GM19035 (cell line): Measurements from ENCODE around the gene RRAS2.
"Not testable (repeated sequence)": the region's sequence is repeated elsewhere in the genome, so short reads cannot be mapped to it uniquely, and the experiment has no call there.

Experiments
- ATAC-seq: cut with Tn5 transposase; IDR thresholded peaks from one replicate; pipeline ENCODE4 v1.9.1; 2021; ENCODE audit not compliant: unreplicated experiment

The RRAS2 gene

GRCh38 chr11:14358729-14359439 lies at the start of gene RRAS2:
TSS of gene RRAS2 (minus strand) at chr11:14359183. CDS start at chr11:14358870, 313 bp downstream.
- peak; percentile 86 for ATAC-seq

DNA sequence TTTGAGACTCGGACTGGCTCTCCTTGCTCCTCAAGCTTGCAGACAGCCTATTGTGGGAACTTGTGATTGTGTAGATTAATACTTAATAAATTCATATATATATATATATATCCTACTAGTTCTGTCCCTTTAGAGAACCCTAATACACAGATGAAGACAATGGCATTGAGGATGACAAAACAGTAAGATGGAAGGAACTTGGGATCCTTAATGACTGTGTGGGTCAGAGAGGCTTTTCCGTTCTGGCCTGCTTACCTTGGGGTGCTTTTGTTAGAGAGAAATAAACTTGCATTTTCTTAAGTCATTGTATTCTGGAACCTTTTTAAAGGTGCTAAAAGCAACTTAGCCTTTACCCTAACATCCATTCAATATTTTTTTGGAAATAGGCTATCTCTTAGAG lies 49.6 kb upstream of the RRAS2 start:
- ATAC-seq: no peak

DNA sequence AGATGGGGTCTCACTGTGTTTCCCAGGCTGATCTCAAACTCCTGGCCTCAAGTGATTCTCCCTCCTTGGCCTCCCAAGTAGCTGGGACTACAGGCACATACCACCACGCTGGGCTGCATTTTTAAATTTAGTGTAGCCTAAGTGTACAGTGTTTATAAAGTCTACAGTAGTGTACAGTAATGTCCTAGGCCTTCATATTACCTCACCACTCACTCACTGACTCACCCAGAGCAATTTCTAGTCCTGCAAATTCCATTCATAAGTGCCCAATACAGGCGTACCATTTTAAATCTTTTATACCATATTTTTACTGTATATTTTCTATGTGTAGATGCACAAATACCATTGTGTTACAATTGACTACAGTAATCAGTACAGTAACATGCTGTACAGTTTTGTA lies 47.1 kb upstream of the RRAS2 start:
- ATAC-seq: not testable (repeated sequence)

GRCh38 chr11:14403528-14403927 lies 44.5 kb upstream of the RRAS2 start:
- not testable (repeated sequence) for ATAC-seq

- no peak for ATAC-seq
Observed at GRCh38 chr11:14399087-14399486, 40.1 kb upstream of the RRAS2 start.

DNA sequence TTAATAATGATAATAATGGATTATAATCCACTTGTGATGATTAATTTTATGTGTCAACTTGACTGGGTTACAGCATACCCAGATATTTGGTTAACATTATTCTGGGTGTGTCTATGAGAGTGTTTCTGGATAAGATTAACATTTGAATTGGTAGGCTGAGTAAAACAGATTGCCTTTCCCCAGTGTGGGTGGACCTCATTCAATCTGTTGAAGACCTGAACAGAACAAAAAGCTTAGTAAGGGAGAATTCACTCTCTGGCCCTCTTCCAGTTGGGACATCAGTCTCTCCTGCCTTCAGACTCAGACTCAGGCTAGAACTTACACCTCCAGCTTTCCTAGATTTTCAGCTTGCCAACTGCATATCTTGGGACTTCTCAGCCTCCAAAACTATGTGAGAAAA lies 37.3 kb upstream of the RRAS2 start:
- no peak for ATAC-seq

DNA sequence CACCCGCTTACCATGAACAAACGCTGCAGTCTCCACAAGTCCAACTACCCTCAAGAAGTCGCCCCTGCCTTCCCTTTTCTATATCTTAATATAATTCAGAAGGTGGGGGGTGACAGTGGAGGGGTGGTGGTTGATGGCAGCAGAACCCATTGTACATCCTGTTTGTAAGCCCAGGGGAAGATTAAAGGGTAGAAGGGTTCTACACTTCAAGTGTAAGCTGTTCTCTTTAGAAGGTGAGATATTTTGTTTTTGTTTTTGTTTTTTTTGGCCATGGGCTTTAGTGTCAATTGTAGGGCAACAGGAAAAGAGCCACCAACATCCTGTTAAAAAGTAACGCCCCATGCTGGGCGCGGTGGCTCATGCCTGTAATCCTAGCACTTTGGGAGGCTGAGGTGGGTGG lies 34.9 kb upstream of the RRAS2 start:
- no peak for ATAC-seq

DNA sequence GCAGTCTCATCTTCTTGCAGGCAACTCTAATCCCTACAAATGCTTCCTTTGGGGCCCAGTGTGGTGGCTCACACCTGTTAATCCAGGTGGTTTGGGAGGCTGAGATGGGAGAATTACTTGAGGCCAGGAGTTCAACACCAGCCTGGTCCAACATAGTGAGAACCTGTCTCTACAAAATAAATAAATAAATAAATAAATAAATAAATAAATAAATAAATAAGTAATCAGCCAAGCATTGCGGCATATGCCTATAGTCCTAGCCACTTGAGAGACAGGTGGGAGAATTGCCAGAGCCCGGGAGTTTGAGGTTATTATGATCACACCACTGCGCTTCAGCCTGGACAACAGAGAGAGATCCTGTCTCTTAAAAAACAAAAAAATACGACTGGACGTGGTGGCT lies 34.1 kb upstream of the RRAS2 start:
- ATAC-seq: no peak

GRCh38 chr11:14390669-14391068 lies 31.7 kb upstream of the RRAS2 start:
- ATAC-seq: no peak

DNA sequence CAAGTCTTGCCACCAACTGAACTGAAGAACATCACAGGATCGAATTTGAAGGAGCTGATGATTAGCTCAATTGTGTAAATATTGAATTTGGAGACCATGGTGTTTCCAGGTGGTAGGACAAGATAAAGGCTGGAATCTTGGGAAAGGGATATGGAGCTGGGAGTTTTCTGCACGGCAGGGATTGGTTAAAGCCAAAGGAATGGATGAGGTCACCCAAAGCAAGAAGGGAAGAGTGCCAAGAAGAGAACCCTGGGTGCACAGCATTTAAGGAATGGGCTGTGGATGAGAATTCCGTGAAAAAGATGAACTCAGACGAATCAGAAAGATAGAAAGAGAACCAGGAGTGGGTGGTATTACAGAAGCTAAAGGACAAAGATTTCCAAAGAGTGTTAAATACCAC lies 29.4 kb upstream of the RRAS2 start:
- ATAC-seq: no peak

DNA sequence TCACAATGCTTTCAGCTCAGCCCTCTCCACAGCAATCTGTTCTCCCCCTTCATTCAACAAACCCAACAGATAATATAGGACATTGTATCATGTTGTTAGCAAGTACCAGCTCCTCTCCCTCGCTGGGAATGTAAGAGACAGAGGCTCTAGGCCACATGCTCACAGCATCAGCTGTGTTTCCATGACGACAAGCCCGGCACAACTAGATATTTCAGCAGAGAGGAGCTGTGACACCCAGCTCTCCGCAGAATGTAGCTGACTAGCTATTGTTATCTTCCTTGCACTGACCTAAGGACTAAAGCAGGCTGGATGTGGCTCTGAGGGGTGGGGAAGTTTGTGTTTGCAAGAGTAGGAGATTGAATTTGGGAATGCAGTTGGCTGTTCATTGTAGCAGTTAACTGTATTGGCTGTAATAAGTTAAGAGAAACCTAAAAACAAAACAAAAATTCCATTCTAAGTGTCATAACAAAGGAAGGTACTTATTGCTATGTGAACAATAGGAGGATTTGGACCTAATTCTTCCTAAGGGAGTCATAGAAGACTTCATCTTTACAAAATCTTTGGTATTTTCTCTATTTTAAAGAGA lies 28.0 kb upstream of the RRAS2 start:
- ATAC-seq: no peak

DNA sequence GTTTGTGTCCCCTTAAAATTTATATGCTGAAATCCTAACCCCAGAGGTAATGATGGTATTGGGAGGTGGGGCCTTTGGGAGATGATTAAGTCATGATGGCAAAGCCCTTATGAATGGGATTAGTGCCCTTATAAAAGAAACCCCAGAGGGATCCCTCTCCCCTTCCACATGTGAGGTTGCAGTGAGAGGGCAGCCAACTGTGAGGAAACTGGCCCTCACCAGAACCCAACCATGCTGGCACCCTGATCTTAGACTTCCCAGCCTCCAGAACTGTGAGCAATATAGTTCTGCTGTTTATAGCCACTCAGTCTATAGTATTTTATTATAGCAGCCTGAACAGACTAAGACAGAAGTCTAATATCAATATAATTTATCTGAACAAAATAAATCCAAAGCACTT lies 27.1 kb upstream of the RRAS2 start:
- ATAC-seq: no peak

DNA sequence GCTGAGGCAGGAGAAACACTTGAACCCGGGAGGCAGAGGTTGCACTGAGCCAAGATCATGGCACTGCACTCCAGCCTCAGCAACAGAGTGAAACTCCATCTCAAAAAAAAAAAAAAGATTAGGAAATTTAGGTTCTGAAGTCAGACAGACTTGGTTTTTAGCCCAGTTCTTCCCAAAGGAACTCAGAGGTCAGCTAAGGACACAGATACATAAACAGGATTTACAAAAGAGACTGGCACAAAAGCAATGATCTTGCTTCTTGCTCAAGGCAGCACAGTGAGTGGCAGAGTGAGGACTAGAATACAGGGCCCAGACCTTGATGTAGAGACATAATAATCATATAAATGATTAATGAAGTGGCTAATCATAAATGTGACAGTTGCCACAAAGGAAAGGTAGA lies 25.4 kb upstream of the RRAS2 start:
- no peak for ATAC-seq

DNA sequence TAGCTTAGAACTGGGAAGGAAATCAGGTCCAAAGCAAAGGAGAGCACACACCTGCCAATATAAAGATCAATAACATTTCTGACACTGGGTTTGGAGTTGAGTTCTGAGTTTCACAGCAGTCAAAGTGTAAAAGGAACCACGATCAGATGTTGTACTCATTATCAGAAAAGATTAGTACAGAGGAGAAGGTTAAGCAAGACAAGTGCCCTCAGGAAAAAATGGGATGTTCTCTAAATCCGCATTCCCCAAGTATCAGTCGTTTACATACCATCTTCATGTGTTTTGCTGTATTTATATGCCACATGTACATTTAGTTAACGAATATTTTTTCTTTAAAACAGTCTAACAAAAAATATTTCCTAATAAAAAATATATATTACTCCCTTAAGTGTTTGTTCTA lies 23.0 kb upstream of the RRAS2 start:
- no peak for ATAC-seq

GRCh38 chr11:14380947-14381561 lies 22.1 kb upstream of the RRAS2 start:
- ATAC-seq: peak; percentile 72

GRCh38 chr11:14380125-14380936 lies 21.3 kb upstream of the RRAS2 start:
- ATAC-seq: no peak

DNA sequence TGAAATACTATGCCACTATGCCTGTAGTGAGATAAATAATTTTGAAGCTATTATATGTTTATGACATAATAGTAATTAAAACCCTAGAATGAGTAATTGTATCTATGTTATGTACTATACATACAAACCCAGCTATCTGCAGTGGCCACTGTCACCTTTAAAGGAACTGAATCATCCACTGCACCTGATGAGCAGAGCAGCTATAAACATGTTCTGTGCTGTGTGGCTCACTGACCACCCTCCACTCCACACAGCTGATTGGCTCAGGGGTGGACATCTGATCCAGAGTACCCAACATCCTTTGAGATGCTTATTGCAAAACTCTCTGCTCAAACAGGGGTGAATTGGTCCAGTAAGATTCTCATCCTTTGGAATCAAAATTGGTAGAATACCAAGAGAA lies 19.2 kb upstream of the RRAS2 start:
- ATAC-seq: no peak

DNA sequence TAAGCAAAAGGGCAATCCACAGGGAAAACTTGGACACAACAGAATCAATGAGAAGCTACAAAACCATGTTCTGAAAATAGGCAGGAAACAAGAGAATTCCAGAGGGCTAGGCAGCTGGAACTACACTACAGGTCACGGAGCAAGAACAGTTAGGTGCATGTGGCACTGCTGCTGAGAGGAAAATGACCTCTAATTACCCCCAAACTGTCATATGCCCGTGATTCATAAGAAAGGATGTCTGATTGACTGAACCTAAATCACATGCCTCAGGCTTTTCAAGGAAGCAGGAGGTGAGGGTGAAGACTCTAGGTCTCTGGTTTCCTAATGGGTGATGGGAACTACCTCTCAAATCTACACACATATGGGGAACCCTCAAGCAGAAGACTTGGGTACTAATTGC lies 17.9 kb upstream of the RRAS2 start:
- no peak for ATAC-seq

DNA sequence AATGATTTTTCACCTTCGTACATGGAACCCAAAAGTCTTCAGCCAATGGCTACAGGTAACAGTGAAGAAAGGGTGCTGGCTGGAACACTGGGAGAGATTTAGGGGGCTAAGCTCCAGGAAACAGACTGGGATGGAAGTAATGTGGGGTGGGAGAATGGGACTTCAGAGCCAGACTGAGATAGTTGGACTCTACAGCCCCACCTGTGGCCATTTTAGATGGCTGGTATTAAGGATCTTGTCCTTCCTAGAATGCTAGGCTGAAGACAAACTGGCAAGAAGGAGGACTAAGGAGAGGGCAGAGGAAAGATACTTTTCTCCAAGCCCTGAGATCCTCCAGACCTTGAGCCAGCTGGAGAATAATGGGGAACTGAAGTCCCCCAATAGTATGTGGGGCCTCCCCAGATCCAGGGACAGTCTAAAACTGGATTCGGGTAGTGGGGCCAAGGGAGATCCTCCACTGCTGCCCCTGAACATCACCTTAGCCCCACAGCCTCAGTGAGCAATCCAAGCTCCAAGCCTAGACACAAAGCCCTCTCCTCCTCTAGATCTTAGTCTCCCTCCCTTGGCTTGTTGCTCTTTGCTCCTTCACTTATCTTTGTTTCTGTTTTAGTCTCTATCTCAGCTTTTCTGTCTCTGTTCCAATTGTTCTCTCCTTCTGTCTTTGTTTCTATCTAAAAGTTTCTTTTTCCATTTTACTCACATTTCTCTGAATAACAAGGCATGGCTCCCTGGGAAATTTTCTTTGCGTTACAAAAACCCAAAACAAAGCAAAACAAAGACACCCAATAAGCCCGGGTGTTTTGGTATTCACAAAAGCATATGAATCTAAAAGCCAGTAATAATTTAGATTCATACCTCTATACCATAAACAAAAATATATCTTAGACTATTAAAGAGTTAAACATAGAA lies 16.2 kb upstream of the RRAS2 start:
- ATAC-seq: no peak

DNA sequence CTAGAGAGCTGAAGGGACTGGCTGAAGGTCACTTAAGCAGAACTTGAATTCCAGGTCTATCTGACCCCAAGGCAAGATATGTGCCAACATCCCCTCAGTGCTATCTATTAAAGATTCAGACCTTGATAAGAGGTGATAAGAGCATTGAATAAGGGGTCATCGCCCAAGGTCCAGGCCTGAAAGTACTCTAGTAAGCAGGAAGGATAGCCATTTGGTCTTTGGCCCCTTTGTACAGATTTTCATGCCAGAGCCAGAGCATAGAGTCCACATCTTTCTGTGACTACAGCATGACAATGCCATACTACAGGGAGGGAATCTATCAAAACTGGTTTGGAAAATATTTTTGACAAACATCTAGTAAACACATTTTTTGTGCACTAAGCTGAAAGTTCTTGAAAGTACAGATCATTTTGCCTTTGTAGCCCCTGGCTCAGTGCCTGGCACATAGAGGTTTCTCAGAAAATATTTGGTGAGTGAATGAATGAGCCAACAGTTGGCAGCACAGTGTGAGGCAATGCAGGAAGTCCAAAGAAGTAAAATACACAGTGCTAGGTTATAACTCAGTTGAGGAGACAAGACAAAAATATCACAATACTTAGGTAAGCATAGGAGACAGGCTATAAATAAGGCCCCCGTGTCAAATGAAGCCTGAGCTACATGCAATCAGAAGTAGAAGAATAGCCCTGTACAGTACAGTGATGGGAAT lies 15.1 kb upstream of the RRAS2 start:
- no peak for ATAC-seq
